ENCODE results near the gene SAMD4A.
A peak's percentile ranks its signal among the peaks of the same experiment; 100 is the strongest.

GRCh38 chr14:54803926-54804537, 237.1 kb downstream of the SAMD4A start:
- TF ChIP-seq, protein P1, sequence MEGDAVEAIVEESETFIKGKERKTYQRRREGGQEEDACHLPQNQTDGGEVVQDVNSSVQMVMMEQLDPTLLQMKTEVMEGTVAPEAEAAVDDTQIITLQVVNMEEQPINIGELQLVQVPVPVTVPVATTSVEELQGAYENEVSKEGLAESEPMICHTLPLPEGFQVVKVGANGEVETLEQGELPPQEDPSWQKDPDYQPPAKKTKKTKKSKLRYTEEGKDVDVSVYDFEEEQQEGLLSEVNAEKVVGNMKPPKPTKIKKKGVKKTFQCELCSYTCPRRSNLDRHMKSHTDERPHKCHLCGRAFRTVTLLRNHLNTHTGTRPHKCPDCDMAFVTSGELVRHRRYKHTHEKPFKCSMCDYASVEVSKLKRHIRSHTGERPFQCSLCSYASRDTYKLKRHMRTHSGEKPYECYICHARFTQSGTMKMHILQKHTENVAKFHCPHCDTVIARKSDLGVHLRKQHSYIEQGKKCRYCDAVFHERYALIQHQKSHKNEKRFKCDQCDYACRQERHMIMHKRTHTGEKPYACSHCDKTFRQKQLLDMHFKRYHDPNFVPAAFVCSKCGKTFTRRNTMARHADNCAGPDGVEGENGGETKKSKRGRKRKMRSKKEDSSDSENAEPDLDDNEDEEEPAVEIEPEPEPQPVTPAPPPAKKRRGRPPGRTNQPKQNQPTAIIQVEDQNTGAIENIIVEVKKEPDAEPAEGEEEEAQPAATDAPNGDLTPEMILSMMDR (conservative IDR thresholded peaks at IDR 0.05; ENCODE audit: low read depth, low read length) = no peak
- TF ChIP-seq RAD21 (IDR thresholded peaks at IDR 0.05; ENCODE audit: low read length) (no peak), RCOR1 (IDR thresholded peaks at IDR 0.05; ENCODE audit: insufficient replicate concordance, low read length) (no peak), BHLHE40 (IDR thresholded peaks at IDR 0.05; ENCODE audit: low read depth, low read length) (no peak), POLR2A (IDR thresholded peaks at IDR 0.05; ENCODE audit: low read depth, low read length) (no peak), MAZ (IDR thresholded peaks at IDR 0.05; ENCODE audit: borderline replicate concordance, low read depth, low read length) (no peak), SMC3 (IDR thresholded peaks at IDR 0.05; ENCODE audit: low read depth, low read length) (no peak)
- TF ChIP-seq, protein P2, sequence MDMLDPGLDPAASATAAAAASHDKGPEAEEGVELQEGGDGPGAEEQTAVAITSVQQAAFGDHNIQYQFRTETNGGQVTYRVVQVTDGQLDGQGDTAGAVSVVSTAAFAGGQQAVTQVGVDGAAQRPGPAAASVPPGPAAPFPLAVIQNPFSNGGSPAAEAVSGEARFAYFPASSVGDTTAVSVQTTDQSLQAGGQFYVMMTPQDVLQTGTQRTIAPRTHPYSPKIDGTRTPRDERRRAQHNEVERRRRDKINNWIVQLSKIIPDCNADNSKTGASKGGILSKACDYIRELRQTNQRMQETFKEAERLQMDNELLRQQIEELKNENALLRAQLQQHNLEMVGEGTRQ (IDR thresholded peaks at IDR 0.05; ENCODE audit: low read depth, low read length) = peak; percentile 39; the same call in 1 of the 2 replicates
